ENCODE data around the gene C2CD2L. TPM values are rescaled to one million over a fixed set of nuclear protein-coding genes. Genes with fewer than 3 reads are reported as not detected.

The C2CD2L gene
- total RNA-seq = 1.9 and 4.0 TPM in 2 replicates

GRCh38 chr11:119106564-119107537, at the start of gene C2CD2L:
C2CD2L (plus strand) TSS chr11:119107344; CDS start chr11:119107742, 398 bp downstream.

GRCh38 chr11:119067371-119068222, 39.5 kb upstream of the C2CD2L start, which contains the start of gene VPS11:
VPS11 (plus strand) TSS chr11:119067818; CDS start chr11:119067824, 6 bp downstream.

GRCh38 chr11:119084663-119085436, 22.3 kb upstream of the C2CD2L start, which contains the start of gene HMBS:
HMBS (plus strand) TSS chr11:119084881; CDS start chr11:119085034, 153 bp downstream.

GRCh38 chr11:119101759-119102423, 5.3 kb upstream of the C2CD2L start, which contains the start of gene DPAGT1:
DPAGT1 (minus strand) TSS chr11:119101853; CDS start chr11:119101655, 198 bp downstream.

GRCh38 chr11:119121008-119121810, 14.1 kb downstream of the C2CD2L start, which contains the start of gene HINFP:
HINFP (plus strand) TSS chr11:119121580; CDS start chr11:119126945, 5,365 bp downstream.

GRCh38 chr11:119149018-119149785, 42.1 kb downstream of the C2CD2L start, which contains the start of gene ABCG4:
ABCG4 (plus strand) TSS chr11:119149052; CDS start chr11:119149966, 914 bp downstream.

Other genes with a start within 250 kb of the C2CD2L start
- under 0.01 TPM in 1 of 2 replicates, not detected in the other for gene CXCR5, start 223.5 kb upstream of the C2CD2L start, total RNA-seq
- gene BCL9L, start 181.4 kb upstream of the C2CD2L start, total RNA-seq = 22.7 and 49.0 TPM in 2 replicates
- not detected in 2 replicates for gene UPK2, start 151.0 kb upstream of the C2CD2L start, total RNA-seq
- not detected in 2 replicates for gene FOXR1, start 135.6 kb upstream of the C2CD2L start, total RNA-seq
- gene CENATAC, start 109.2 kb upstream of the C2CD2L start, total RNA-seq = 24.8 and 31.9 TPM in 2 replicates
- gene RPS25, start 89.0 kb upstream of the C2CD2L start, total RNA-seq = 737 and 1,241 TPM in 2 replicates
- gene TRAPPC4, start 88.6 kb upstream of the C2CD2L start, total RNA-seq = 76.4 and 101 TPM in 2 replicates
- gene SLC37A4, start 76.5 kb upstream of the C2CD2L start, total RNA-seq = 8.9 and 12.8 TPM in 2 replicates
- 69.6 and 77.7 TPM in 2 replicates for gene HYOU1, start 50.1 kb upstream of the C2CD2L start, total RNA-seq
- gene VPS11, start 39.5 kb upstream of the C2CD2L start, total RNA-seq = 31.4 and 42.3 TPM in 2 replicates
- 8.9 and 10.3 TPM in 2 replicates for gene HMBS, start 22.5 kb upstream of the C2CD2L start, total RNA-seq
- 19.3 and 23.3 TPM in 2 replicates for gene DPAGT1, start 5.5 kb upstream of the C2CD2L start, total RNA-seq
- 14.4 and 18.5 TPM in 2 replicates for gene HINFP, start 14.2 kb downstream of the C2CD2L start, total RNA-seq
- gene ABCG4, start 41.7 kb downstream of the C2CD2L start, total RNA-seq = under 0.01 and 0.17 TPM in 2 replicates
- 20.8 and 29.9 TPM in 2 replicates for gene NLRX1, start 61.4 kb downstream of the C2CD2L start, total RNA-seq
- gene NHERF4, start 78.1 kb downstream of the C2CD2L start, total RNA-seq = not detected in 2 replicates
- 9.6 and 11.5 TPM in 2 replicates for gene CBL, start 99.0 kb downstream of the C2CD2L start, total RNA-seq
- 2.3 and 9.7 TPM in 2 replicates for gene MCAM, start 209.8 kb downstream of the C2CD2L start, total RNA-seq
- 11.1 and 14.7 TPM in 2 replicates for gene RNF26, start 227.2 kb downstream of the C2CD2L start, total RNA-seq
- 12.1 and 29.8 TPM in 2 replicates for gene C1QTNF5, start 233.5 kb downstream of the C2CD2L start, total RNA-seq
- under 0.01 TPM in 2 replicates for gene MFRP, start 239.4 kb downstream of the C2CD2L start, total RNA-seq